GM23338 (cell line): ENCODE results near the gene SH3RF3. TPM values are rescaled to one million over a fixed set of nuclear protein-coding genes. Genes with fewer than 3 reads are reported as not detected.

Experiments
- ATAC-seq: fragments of 200-7000 bp; cut with Tn5 transposase; 3 replicates; pipeline ENCODE4 v1.9.1; 2020
- DNase-seq: peaks from one replicate; pipeline ENCODE4 v3.0.0-alpha.2; 2015; ENCODE audit warnings: low spot score
- H2AFZ ChIP-seq: fragments of 200-600 bp; sonication (generic); 2 replicates; pipeline ENCODE4 v1.8.0; 2016; ENCODE audit warnings: antibody characterized with exemption, mild to moderate bottlenecking, moderate library complexity
- H3F3A ChIP-seq: fragments of 200-600 bp; sonication (generic); replicated peaks from 2 replicates; pipeline ENCODE4 v1.8.0; 2017; ENCODE audit warnings: antibody characterized with exemption, mixed run types, low read depth
- H3K27ac ChIP-seq: fragments of 200-600 bp; sonication (generic); 2 replicates; pipeline ENCODE4 v1.6.1; 2016; ENCODE audit warnings: low read depth
- H3K27me3 ChIP-seq: fragments of 200-600 bp; sonication (generic); 2 replicates; pipeline ENCODE4 v1.8.0; 2016; ENCODE audit warnings: mild to moderate bottlenecking, mixed run types, moderate library complexity; ENCODE audit not compliant: insufficient read depth
- H3K36me3 ChIP-seq: fragments of 200-600 bp; sonication (generic); 2 replicates; pipeline ENCODE4 v1.8.0; 2016; ENCODE audit warnings: mild to moderate bottlenecking; ENCODE audit not compliant: insufficient read depth
- H3K4me1 ChIP-seq: fragments of 200-600 bp; sonication (generic); 2 replicates; pipeline ENCODE4 v1.8.0; 2016; ENCODE audit warnings: mild to moderate bottlenecking, moderate library complexity; ENCODE audit not compliant: insufficient read depth
- H3K4me2 ChIP-seq: fragments of 200-600 bp; sonication (generic); 2 replicates; pipeline ENCODE4 v1.7.1; 2017; ENCODE audit warnings: mixed run types
- H3K4me3 ChIP-seq: fragments of 200-600 bp; sonication (generic); 2 replicates; pipeline ENCODE4 v1.6.1; 2016; ENCODE audit warnings: mixed run types
- H3K79me2 ChIP-seq: fragments of 200-600 bp; sonication (generic); replicated peaks from 2 replicates; pipeline ENCODE4 v1.8.0; 2017; ENCODE audit warnings: mild to moderate bottlenecking; ENCODE audit not compliant: insufficient read depth
- H3K9me2 ChIP-seq: fragments of 200-600 bp; sonication (generic); 2 replicates; pipeline ENCODE4 v1.8.0; 2017; ENCODE audit not compliant: insufficient read depth
- H4K20me1 ChIP-seq: fragments of 200-600 bp; sonication (generic); replicated peaks from 2 replicates; pipeline ENCODE4 v1.8.0; 2017; ENCODE audit warnings: mild to moderate bottlenecking; ENCODE audit not compliant: insufficient read depth
- H3K27ac Mint-ChIP-seq: 2 replicates; pipeline ENCODE4 v1.8.0; 2020; ENCODE audit warnings: inconsistent platforms, mild to moderate bottlenecking, moderate library complexity, mixed read lengths
- H3K27me3 Mint-ChIP-seq: 3 replicates; pipeline ENCODE4 v1.8.0; 2022; ENCODE audit warnings: low read depth, mild to moderate bottlenecking, moderate library complexity, mixed read lengths, inconsistent platforms; ENCODE audit not compliant: insufficient read depth, poor library complexity
- H3K36me3 Mint-ChIP-seq: 3 replicates; pipeline ENCODE4 v1.8.0; 2021; ENCODE audit warnings: low read depth, mild to moderate bottlenecking, inconsistent platforms, moderate library complexity, mixed read lengths
- H3K4me1 Mint-ChIP-seq: 3 replicates; pipeline ENCODE4 v1.8.0; 2020; ENCODE audit warnings: mild to moderate bottlenecking, inconsistent platforms, mixed read lengths
- H3K4me3 Mint-ChIP-seq: 3 replicates; pipeline ENCODE4 v1.8.0; 2021; ENCODE audit warnings: moderate library complexity, mild to moderate bottlenecking, inconsistent platforms, mixed read lengths
- H3K9me3 Mint-ChIP-seq: 3 replicates; pipeline ENCODE4 v1.8.0; 2020; ENCODE audit warnings: moderate library complexity, mild to moderate bottlenecking, inconsistent platforms, mixed read lengths
- EZH2 ChIP-seq: fragments of 200-600 bp; sonication (generic); IDR thresholded peaks from one replicate; pipeline ENCODE4 v1.8.0; 2017; ENCODE audit warnings: antibody characterized with exemption, mild to moderate bottlenecking, low read depth; ENCODE audit not compliant: unreplicated experiment
- EZH2phosphoT487 ChIP-seq: fragments of 200-600 bp; sonication (generic); IDR thresholded peaks from one replicate; pipeline ENCODE4 v1.8.1; 2018; ENCODE audit warnings: antibody characterized with exemption; ENCODE audit not compliant: unreplicated experiment
- JUNB ChIP-seq: IDR thresholded peaks from one replicate; pipeline ENCODE4 v1.6.1; 2016; ENCODE audit warnings: antibody characterized with exemption; ENCODE audit not compliant: unreplicated experiment
- NANOG ChIP-seq: IDR thresholded peaks from 2 replicates; pipeline ENCODE4 v1.6.1; 2016; ENCODE audit warnings: antibody characterized with exemption, borderline replicate concordance
- POLR2AphosphoS5 ChIP-seq: IDR thresholded peaks from 2 replicates; pipeline ENCODE4 v1.6.1; 2016; ENCODE audit warnings: antibody characterized with exemption, low read depth
- STAT1 ChIP-seq: IDR thresholded peaks from one replicate; pipeline ENCODE4 v1.6.1; 2016; ENCODE audit warnings: antibody characterized with exemption; ENCODE audit not compliant: unreplicated experiment
- ZNF114 ChIP-seq: fragments of 250-450 bp; sonication (Bioruptor Pico); IDR thresholded peaks from 2 replicates; pipeline ENCODE4 v1.5.0; 2020; ENCODE audit warnings: mild to moderate bottlenecking, moderate library complexity
- polyA plus RNA-seq: library from polyadenylated mRNA; unstranded; fragments of >200 nt; fragmentation: Nextera tagmentation; extraction: Ambion mirVana; gene quantifications from 2 replicates; pipeline ENCODE4 v1.2.1, GENCODE V29; 2016
- total RNA-seq: library from RNA; depleted of rRNA; stranded (reverse); fragments of >200 nt; shearing (Covaris generic); gene quantifications from 2 replicates; pipeline ENCODE4 v1.2.3, GENCODE V29; 2014
- TF ChIP-seq, protein P1 (sequence below): IDR thresholded peaks from 2 replicates; pipeline ENCODE4 v1.6.1; 2016; ENCODE audit warnings: antibody characterized with exemption
- TF ChIP-seq, protein P2 (sequence below), 2 experiments: fragments of 200-600 bp in 1 of 2; sonication (generic) in 1 of 2; conservative IDR thresholded peaks; 2 replicates each; pipeline versions ENCODE4 v1.5.1 to v1.6.1; 2016 to 2017; ENCODE audit warnings: antibody characterized with exemption in 2 of 2, low read depth in 2 of 2, mild to moderate bottlenecking in 2 of 2, moderate library complexity in 1 of 2
- TF ChIP-seq, protein P3 (sequence below): fragments of 250-450 bp; sonication (Bioruptor Pico); IDR thresholded peaks from 2 replicates; pipeline ENCODE4 v1.5.0; 2020; ENCODE audit warnings: mild to moderate bottlenecking, moderate library complexity

SH3RF3 gene
- total and polyA plus RNA-seq, 2 experiments from 2014 or later = 0.11 to 0.63 TPM

DNA sequence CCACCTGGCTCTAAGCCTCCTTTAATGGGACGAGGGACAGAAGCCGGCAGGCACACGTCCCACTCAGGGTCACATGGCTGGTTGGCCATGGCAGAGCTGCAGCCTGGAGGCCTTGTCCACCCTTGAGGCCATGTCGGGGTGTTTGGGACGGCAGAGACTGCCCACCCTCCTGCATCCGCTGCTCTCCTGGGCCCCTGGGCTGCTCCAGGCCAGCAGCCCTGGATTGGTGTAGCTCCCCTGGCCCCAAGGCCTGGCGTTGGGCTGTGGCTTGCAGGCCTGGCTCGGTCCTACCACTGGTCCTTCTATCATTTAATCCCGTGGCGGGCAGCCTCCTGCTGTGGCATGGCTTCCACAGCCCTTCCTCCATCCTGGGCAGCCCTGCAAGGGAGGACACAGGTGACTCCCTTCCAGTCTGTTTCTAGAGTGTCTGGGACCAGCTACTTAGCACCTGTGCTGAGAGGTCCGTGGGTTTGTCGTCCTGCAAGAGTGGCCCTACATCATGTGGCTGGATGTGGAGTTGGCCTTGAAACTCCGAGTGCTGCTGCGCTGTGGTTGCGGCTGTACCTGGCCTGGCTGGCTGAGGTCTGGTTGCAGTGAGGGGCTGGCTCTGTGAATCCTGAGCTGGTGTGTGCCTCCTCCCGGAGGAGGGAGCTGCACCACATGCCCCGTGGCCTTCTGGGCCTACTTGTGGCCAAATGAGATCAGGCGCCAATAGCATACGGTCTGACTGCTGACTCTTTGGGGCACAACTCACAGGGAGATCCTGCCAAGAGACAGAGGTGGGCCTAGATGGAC is 67.3 kb downstream of the SH3RF3 start:
- DNase-seq (no peak), ATAC-seq (no peak)
- Histone ChIP-seq H4K20me1 (no peaks in the 10 kb centered on the region), H3K9me2 (no peaks in the 10 kb centered on the region), H3F3A (no peaks in the 10 kb centered on the region), H3K4me3 (no peak overlapping the region), H3K27me3 (no peaks in the 10 kb centered on the region), H3K36me3 (no peaks in the 10 kb centered on the region), H3K4me1 (no peaks in the 10 kb centered on the region), H3K79me2 (no peaks in the 10 kb centered on the region), H2AFZ (no peak overlapping the region), H3K27ac (no peak overlapping the region), H3K4me2 (no peak overlapping the region)
- Mint-ChIP-seq H3K4me3 (no peak overlapping the region), H3K27me3 (peaks cover 7% of the 10 kb centered on the region), H3K9me3 (peaks cover 3% of the 10 kb centered on the region; the same call in 1 of the 3 replicates), H3K36me3 (no peaks in the 10 kb centered on the region), H3K27ac (no peak overlapping the region), H3K4me1 (peaks cover 13% of the 10 kb centered on the region)
- no peak for TF ChIP-seq JUNB
- TF ChIP-seq, protein P1, sequence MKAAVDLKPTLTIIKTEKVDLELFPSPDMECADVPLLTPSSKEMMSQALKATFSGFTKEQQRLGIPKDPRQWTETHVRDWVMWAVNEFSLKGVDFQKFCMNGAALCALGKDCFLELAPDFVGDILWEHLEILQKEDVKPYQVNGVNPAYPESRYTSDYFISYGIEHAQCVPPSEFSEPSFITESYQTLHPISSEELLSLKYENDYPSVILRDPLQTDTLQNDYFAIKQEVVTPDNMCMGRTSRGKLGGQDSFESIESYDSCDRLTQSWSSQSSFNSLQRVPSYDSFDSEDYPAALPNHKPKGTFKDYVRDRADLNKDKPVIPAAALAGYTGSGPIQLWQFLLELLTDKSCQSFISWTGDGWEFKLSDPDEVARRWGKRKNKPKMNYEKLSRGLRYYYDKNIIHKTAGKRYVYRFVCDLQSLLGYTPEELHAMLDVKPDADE = no peak

DNA sequence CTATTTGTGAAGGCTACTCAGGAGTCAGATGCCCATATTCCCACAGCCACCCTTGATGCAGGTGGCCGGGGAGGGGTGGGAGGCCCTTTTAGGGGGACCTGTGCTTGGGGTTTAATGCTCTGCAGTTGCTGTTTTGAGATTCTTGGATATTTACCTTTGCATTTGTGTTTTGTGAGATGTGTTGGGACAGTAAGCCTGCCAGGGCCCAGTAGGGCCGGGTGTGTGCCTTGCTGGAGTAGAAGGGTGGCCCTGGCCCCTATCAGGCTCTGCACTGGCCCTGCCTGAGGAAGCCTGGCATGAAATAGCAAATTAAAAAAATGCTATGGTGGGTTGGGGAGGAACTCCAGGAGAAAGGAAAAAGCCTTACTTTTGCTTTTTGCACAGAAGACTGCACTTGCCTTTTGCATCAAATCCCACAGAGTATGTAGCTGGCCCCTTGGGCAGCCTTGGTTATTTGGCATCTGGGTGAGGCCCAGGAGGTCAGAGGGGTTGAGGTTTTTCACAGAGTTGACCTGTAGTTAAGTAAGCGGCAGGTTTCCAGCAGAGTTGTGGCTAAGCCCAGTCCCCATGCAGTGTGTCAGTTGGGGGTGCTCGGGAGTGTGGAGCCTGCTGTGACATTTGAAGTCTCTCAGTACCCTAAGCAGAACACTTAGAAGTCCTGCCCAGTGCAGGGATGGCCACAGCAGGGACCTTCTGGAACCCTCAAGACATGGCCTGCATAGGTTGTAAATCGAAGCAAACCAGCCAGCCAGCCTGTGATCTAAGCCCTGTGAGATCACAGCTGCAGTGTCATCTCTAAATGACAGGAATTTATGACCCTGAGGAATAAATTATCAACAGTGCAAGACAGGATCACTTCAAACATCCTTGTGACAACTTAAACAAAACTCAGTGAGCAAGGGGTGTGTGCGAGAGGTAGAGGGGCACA is 68.8 kb downstream of the SH3RF3 start:
- Histone ChIP-seq H3K79me2 (no peaks in the 10 kb centered on the region), H3K9me2 (no peaks in the 10 kb centered on the region), H3F3A (no peaks in the 10 kb centered on the region), H3K4me1 (no peaks in the 10 kb centered on the region), H2AFZ (no peak overlapping the region), H3K36me3 (no peaks in the 10 kb centered on the region), H3K27ac (no peak overlapping the region), H3K4me2 (no peak overlapping the region), H3K4me3 (no peak overlapping the region), H3K27me3 (no peaks in the 10 kb centered on the region), H4K20me1 (no peaks in the 10 kb centered on the region)
- peaks cover 13% of the 10 kb centered on the region for H3K27me3 Mint-ChIP-seq
- no peak overlapping the region for H3K27ac Mint-ChIP-seq
- ATAC-seq (no peak), DNase-seq (no peak)
- no peaks in the 10 kb centered on the region for H3K36me3 Mint-ChIP-seq
- H3K4me1 Mint-ChIP-seq = peaks cover 13% of the 10 kb centered on the region
- peaks cover 3% of the 10 kb centered on the region; the same call in 1 of the 3 replicates for H3K9me3 Mint-ChIP-seq
- H3K4me3 Mint-ChIP-seq = no peak overlapping the region
- no peak for TF ChIP-seq STAT1
- TF ChIP-seq NANOG = no peak
- TF ChIP-seq POLR2AphosphoS5 = no peak
- no peak for TF ChIP-seq EZH2
- no peak for TF ChIP-seq EZH2phosphoT487
- TF ChIP-seq, protein P2, sequence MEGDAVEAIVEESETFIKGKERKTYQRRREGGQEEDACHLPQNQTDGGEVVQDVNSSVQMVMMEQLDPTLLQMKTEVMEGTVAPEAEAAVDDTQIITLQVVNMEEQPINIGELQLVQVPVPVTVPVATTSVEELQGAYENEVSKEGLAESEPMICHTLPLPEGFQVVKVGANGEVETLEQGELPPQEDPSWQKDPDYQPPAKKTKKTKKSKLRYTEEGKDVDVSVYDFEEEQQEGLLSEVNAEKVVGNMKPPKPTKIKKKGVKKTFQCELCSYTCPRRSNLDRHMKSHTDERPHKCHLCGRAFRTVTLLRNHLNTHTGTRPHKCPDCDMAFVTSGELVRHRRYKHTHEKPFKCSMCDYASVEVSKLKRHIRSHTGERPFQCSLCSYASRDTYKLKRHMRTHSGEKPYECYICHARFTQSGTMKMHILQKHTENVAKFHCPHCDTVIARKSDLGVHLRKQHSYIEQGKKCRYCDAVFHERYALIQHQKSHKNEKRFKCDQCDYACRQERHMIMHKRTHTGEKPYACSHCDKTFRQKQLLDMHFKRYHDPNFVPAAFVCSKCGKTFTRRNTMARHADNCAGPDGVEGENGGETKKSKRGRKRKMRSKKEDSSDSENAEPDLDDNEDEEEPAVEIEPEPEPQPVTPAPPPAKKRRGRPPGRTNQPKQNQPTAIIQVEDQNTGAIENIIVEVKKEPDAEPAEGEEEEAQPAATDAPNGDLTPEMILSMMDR (conservative IDR thresholded peaks at IDR 0.05; ENCODE audit: low read depth in 2 of 2) = no peak
- TF ChIP-seq ZNF114 (CRISPR knock-in tag) = no peak
- TF ChIP-seq JUNB = no peak
- TF ChIP-seq, protein P3, sequence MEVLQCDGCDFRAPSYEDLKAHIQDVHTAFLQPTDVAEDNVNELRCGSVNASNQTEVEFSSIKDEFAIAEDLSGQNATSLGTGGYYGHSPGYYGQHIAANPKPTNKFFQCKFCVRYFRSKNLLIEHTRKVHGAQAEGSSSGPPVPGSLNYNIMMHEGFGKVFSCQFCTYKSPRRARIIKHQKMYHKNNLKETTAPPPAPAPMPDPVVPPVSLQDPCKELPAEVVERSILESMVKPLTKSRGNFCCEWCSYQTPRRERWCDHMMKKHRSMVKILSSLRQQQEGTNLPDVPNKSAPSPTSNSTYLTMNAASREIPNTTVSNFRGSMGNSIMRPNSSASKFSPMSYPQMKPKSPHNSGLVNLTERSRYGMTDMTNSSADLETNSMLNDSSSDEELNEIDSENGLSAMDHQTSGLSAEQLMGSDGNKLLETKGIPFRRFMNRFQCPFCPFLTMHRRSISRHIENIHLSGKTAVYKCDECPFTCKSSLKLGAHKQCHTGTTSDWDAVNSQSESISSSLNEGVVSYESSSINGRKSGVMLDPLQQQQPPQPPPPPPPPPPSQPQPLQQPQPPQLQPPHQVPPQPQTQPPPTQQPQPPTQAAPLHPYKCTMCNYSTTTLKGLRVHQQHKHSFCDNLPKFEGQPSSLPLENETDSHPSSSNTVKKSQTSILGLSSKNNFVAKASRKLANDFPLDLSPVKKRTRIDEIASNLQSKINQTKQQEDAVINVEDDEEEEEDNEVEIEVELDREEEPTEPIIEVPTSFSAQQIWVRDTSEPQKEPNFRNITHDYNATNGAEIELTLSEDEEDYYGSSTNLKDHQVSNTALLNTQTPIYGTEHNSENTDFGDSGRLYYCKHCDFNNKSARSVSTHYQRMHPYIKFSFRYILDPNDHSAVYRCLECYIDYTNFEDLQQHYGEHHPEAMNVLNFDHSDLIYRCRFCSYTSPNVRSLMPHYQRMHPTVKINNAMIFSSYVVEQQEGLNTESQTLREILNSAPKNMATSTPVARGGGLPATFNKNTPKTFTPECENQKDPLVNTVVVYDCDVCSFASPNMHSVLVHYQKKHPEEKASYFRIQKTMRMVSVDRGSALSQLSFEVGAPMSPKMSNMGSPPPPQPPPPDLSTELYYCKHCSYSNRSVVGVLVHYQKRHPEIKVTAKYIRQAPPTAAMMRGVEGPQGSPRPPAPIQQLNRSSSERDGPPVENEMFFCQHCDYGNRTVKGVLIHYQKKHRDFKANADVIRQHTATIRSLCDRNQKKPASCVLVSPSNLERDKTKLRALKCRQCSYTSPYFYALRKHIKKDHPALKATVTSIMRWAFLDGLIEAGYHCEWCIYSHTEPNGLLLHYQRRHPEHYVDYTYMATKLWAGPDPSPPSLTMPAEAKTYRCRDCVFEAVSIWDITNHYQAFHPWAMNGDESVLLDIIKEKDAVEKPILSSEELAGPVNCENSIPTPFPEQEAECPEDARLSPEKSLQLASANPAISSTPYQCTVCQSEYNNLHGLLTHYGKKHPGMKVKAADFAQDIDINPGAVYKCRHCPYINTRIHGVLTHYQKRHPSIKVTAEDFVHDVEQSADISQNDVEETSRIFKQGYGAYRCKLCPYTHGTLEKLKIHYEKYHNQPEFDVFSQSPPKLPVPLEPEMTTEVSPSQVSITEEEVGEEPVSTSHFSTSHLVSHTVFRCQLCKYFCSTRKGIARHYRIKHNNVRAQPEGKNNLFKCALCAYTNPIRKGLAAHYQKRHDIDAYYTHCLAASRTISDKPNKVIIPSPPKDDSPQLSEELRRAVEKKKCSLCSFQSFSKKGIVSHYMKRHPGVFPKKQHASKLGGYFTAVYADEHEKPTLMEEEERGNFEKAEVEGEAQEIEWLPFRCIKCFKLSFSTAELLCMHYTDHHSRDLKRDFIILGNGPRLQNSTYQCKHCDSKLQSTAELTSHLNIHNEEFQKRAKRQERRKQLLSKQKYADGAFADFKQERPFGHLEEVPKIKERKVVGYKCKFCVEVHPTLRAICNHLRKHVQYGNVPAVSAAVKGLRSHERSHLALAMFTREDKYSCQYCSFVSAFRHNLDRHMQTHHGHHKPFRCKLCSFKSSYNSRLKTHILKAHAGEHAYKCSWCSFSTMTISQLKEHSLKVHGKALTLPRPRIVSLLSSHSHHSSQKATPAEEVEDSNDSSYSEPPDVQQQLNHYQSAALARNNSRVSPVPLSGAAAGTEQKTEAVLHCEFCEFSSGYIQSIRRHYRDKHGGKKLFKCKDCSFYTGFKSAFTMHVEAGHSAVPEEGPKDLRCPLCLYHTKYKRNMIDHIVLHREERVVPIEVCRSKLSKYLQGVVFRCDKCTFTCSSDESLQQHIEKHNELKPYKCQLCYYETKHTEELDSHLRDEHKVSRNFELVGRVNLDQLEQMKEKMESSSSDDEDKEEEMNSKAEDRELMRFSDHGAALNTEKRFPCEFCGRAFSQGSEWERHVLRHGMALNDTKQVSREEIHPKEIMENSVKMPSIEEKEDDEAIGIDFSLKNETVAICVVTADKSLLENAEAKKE (CRISPR knock-in tag) = no peak
